Uterus (tissue), 2 donors: ENCODE data around the gene AIP.
"Not testable (repeated sequence)": the region's sequence is repeated elsewhere in the genome, so short reads cannot be mapped to it uniquely, and the experiment has no call there.

Experiments
- CTCF ChIP-seq, 4 experiments: fragments of 200-600 bp in 2 of 4; fragments of 450-650 bp in 2 of 4; sonication (generic) in 2 of 4; IDR thresholded peaks; one replicate each; pipeline ENCODE4 v1.5.1; 2016 to 2019; ENCODE audit warnings: antibody characterized with exemption in 4 of 4, mild to moderate bottlenecking in 2 of 4, moderate library complexity in 1 of 4
- POLR2A ChIP-seq, 2 donors: fragments of 450-650 bp; IDR thresholded peaks; one replicate each; pipeline ENCODE4 v1.6.1; 2016; ENCODE audit warnings: antibody characterized with exemption in 2 of 2, mild to moderate bottlenecking in 1 of 2, moderate library complexity in 1 of 2

- not testable (repeated sequence) for TF ChIP-seq CTCF, POLR2A (IDR thresholded peaks at IDR 0.05)
Measured at GRCh38 chr11:67476692-67477091, 6.1 kb upstream of the AIP start.
